D721Med (cell line): ENCODE measurements around the gene KIAA1586.

Source experiments
- DNase-seq: peaks from one replicate; pipeline ENCODE4 v3.0.0; 2011; ENCODE audit warnings: low spot score; ENCODE audit not compliant: insufficient read length
- FAIRE-seq: peaks from 2 replicates; lab custom pipeline; 2011; peaks lifted over from hg19 to GRCh38; lab: Jason Lieb, UNC
- TF ChIP-seq, protein P1 (sequence below): IDR thresholded peaks from 2 replicates; pipeline ENCODE4 v1.5.1; 2012; ENCODE audit warnings: mild to moderate bottlenecking, control low read depth; ENCODE audit not compliant: insufficient read depth; ENCODE audit errors: missing control alignments

Gene KIAA1586

DNA sequence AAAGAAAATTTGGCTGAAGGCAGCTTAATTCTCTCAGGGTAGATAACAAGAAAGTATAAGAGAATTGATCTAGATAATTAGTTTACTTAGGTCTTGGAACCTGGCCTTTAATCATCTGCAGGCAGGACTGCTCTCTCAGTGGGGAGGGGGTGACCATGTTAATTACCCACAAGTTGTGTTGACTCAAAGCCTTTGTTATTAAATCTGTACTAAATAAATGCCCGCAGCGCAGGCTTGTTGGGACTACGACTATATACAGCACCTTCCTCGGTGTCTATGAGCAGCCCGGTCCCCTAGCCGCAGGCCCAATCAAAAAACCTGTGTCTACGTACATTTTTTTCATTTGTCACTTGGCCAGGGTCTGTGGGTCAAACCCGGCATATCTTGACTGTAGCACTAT is 27.9 kb downstream of the KIAA1586 start:
- FAIRE-seq (no peak), DNase-seq (no peak)
- TF ChIP-seq, protein P1, sequence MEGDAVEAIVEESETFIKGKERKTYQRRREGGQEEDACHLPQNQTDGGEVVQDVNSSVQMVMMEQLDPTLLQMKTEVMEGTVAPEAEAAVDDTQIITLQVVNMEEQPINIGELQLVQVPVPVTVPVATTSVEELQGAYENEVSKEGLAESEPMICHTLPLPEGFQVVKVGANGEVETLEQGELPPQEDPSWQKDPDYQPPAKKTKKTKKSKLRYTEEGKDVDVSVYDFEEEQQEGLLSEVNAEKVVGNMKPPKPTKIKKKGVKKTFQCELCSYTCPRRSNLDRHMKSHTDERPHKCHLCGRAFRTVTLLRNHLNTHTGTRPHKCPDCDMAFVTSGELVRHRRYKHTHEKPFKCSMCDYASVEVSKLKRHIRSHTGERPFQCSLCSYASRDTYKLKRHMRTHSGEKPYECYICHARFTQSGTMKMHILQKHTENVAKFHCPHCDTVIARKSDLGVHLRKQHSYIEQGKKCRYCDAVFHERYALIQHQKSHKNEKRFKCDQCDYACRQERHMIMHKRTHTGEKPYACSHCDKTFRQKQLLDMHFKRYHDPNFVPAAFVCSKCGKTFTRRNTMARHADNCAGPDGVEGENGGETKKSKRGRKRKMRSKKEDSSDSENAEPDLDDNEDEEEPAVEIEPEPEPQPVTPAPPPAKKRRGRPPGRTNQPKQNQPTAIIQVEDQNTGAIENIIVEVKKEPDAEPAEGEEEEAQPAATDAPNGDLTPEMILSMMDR: no peak

DNA sequence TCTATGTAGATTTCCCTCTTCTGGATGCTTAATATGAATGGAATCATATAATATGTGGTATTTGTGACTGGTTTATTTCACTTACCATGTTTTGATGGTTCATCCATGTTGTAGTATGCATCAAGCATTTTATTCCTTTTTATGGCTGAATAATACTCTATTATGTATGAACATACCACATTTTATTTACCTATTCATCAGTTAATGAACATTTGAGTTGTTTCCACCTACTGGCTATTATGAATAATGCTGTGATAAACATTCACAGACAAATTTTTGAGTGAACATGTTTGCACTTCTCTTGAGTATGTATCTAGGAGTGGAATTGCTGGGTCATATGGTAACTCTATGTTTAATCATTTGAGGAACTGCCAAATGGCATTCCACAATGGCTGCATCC is 28.6 kb downstream of the KIAA1586 start:
- FAIRE-seq: no peak
- no peak for DNase-seq
- TF ChIP-seq, protein P1: no peak

DNA sequence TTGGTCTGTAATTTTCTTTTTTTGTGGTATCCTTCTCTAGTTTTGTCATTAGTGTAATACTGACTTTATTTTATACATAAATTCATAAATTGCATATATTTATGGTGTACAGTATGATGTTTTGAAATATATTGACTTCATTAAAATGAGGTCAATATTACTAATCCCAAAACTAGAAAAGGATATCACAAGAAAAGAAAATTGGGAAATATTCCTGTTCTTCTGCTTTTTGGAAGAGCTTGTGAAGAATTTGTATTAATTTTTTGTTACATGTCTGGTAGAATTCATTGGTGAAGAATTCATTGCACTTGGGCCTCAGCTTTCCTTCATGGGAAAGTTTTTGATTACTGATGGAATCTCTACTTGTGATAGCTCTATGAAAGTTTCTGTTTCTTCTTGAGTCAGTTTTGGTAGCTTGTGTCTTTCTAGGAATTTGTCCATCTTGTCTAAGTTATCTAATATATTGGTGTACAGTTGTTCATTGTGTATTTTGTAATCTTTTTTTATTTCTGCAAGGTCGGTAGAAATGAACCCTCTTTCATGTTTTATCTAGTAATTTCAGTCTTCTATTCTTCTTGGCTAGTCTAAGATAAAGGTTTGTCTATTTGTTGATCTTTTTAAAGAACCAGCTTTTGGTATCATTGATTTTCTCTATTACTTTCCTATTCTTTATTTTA is 32.2 kb downstream of the KIAA1586 start:
- TF ChIP-seq, protein P1: no peak
- FAIRE-seq: no peak

DNA sequence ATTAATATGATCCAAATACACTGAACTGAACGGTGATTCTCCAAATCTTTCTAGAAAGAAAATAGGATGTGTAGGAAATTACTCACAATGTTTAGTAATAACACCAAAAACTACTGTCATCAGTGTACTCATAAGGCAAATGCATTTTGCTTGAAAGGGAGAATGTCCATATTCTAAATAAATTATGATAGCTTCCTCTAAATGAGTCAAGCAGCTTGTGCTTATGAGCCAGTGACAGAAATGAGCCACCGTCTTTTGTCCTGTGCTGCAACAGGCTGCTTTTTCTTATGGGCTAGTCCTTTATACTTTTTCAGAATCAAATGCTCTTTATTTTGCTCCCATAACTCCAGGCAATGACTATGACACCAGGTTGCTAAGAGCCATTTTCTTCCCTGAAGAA is 39.0 kb downstream of the KIAA1586 start:
- FAIRE-seq (no peak), DNase-seq (no peak)
- TF ChIP-seq, protein P1: no peak

More for the DNA sequence above, 32.2 kb downstream of the KIAA1586 start:
- no peak for DNase-seq

DNA sequence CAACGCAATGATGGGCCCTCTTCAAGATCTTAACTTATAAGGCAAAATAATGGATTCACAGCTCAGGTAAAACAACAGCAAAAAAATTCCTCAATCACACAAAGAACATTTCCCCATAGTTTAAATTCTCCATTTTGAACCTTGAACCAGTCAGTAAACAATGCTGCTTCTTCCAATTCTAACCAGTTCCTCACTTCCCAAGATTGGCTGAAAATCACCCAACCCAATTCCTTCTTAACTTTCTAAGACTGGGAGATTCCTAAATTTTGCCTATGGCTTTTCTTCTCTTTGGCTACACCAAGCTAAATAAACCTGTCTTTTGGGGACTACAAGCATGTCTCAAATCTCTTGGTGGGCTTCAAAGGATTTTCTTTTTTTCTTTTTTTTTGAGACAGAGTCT is 40.4 kb downstream of the KIAA1586 start:
- no peak for FAIRE-seq
- TF ChIP-seq, protein P1: no peak
- DNase-seq: no peak

DNA sequence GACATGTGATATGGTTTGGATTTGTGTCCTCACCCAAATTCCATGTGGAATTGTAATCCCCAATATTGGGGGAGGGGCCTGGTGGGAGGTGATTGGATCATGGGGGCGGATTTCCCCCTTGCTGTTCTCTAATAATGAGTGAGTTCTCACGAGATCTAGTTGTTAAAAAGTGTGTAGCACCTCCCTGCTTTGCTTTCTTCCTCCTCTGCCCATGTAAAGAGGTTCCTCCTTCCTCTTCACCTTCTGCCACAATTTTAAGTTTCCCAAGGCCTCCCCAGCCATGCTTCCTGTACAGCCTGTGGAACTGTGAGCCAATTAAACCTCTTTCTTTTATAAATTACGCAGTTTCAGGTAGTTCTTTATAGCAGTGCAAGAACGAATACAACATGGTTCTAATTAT is 41.4 kb downstream of the KIAA1586 start:
- no peak for DNase-seq
- no peak for FAIRE-seq
- TF ChIP-seq, protein P1: no peak

DNA sequence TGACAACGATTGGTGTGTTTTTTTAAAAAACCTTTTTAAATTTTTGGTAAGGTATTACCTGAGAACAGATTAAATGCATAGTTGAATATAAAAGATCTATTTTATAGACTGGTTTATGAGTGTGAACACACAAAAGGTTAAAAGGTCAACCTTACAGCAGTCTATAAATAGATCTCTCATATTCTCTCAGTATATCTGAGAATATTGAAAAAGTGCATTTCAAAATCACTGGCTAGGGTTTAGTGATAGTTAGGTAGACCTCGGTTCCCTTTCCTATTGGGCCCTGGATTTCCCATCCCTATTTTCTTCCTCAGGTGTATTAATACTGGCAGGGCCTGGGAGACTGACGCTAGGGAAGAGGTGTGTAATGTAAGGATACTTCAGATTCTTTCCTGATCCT is 42.8 kb downstream of the KIAA1586 start:
- TF ChIP-seq, protein P1: no peak
- no peak for DNase-seq
- FAIRE-seq: no peak
